GM21737 (cell line): ENCODE results near the gene CACNB4.
"Not testable (repeated sequence)": the region's sequence is repeated elsewhere in the genome, so short reads cannot be mapped to it uniquely, and the experiment has no call there.

Experiments used
- ATAC-seq: cut with Tn5 transposase; IDR thresholded peaks from one replicate; pipeline ENCODE4 v1.9.1; 2021; ENCODE audit warnings: mild to moderate bottlenecking, moderate library complexity; ENCODE audit not compliant: unreplicated experiment

CACNB4 gene

DNA sequence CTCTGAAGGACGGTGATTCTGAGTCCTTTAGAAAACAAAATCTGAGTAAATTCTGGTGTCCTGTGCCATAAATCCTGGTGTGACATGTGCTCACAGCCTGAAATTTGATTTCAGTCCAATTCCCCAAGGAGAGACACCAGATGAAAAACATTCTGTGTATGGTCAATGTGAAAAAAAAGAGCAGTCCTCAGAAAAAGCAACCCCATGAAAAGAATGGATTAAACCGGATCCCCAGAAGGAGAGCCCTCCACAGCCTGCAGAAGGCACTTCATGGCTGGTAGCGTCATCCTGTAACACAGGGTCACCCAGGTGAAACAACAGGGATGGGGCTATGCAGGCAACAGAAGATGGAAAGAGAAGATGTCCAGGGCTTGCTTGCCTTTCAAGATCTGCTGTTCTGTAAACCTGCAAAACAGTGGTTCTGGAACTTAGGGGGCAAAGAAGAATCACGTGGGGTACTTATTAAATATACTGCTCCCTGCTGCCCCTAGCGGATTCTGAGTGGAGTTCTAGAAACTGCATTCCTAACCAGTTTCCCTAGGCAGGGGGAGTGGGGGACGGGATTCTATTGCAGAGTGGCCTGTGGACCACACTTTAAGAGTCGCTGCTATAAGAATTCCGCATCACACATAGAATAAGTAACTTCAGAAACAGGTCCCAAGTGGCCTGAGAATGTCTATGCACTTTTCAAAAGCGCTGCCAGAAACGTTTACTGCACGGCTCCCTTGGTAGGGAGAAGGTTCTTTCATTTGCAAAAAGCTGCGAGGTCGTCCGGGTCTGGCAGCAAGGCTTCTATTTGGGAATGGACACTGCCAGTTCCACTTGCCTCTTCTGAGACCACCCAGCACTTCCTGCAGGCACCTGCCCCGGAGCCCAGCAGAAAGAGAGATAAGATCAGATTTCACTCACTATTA, 151.7 kb downstream of the CACNB4 start:
- no peak for ATAC-seq

DNA sequence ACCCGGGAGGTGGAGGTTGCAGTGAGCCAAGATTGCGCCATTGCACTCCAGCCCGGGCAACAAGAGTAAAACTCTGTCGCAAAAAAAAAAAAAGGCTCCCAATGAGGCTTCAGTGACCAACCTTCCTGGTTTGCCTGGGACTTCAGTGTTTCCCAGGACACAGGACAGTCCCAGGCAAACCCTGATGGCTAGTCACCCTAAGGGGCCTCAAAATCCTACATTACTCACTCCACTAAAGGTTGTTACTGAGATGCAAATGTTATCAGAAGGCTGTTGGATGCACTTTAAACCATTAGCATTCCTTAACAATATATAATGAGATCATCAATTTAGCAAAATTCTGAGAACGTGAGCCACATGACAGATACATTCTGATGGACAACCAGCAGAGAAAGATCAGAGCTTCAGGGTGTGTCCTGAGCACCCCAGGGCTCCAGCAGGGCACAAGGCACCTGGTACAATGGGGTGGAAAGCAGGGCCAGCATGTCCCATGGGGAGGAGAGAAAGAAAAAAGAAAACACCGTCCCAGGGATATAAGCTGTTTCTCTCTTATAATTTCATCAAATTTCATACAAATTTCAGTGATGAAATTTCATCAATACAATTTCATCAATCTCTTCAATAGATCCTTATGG, 152.5 kb downstream of the CACNB4 start:
- no peak for ATAC-seq

DNA sequence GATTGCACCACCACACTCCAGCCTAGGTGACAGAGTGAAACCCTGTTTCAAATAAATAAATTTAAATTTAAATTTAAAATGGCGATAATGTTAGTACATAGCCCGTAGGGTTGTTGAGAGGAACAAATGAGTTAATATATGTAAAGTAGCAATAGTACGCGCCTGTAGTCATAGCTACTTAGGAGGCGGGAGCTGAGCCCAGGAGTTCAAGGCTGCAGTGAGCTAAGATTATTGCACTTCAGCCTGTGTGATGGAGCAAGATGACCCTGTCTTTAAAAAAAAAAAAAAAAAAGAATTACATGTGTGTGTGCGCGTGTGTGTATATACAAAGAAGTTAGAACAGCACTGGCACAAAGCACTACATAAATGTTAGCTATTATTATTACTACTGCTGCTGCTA, 153.2 kb downstream of the CACNB4 start:
- ATAC-seq, result no peak

DNA sequence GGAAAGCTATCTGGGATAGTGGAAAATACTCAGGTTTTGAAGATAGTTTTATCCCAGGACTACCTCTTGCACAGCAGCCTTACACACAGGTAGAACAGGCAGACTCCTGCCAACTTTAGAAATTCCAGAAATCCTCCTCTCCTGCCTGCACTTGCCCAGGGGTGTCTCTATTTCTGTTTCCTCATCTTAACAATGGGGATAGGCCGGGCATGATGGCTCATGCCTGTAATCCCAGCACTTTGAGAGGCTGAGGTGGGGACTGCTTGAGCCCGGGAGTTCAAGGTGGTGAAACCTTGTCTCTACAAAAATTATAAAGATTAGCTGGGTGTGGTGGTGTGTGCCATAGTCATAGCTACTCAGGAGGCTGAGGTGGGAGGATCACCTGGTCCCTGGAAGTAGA, 153.7 kb downstream of the CACNB4 start:
- ATAC-seq, result no peak

DNA sequence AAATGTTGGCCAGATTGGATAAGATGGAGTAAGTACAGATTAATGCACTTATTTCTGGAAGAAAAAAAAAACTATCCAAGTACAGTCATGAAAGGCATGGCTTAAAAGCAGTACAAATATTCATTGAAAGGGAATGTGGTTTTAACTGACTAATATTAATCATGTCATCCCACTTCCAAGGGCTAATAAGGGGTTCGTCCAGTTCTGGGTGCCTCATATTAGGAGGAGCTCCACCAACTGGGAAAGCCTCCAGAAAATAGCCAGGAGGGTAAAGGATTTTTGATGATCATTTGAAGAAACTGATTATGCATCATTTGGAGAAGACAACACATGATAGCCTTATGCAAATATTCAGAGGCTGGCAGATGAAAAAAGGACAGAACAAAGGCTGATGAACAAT, 155.4 kb downstream of the CACNB4 start:
- ATAC-seq, result no peak

DNA sequence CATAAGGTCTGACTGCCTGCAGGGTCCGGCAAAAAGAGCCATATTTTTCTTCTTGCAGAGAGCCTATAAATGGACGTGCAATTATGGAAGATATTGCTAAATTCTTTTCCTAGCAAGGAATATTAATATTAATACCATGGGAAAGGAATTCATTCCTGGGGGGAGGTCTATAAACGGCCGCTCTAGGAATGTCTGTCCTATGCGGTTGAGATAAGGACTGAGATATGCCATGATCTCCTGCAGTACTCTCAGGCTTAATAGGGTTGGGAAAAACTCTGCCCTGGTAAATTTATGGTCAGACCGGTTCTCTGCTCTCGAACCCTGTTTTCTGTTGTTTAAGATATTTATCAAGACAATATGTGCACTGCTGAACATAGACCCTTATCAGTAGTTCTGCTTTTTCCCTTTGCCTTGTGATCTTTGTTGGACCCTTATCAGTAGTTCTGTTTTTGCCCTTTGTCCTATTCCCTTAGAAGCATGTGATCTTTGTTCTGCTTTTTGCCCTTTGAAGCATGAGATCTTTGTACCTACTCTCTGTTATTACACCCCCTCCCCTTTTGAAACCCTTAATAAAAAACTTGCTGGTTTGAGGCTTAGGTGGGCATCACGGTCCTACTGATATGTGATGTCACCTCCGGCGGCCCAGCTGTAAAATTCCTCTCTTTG, 156.2 kb downstream of the CACNB4 start:
- not testable (repeated sequence) for ATAC-seq

DNA sequence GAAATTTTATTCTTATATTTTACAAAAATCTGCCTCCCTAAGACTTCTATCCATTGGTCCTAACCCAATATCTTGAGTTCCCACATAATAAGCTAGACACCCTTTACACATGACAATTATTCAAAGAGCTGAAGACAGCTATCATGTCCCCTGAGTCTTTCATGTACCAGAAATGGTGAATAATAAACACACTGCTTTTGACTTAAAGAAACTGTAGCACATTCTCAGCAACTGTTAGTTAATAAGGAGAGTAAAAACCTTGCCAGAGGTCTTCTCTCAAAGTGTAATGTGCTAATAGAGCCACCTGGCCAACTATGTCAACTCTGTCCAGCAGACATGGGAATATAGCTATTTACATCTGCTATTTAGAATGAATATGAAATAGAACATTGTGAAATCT, 160.9 kb downstream of the CACNB4 start:
- ATAC-seq, result no peak

DNA sequence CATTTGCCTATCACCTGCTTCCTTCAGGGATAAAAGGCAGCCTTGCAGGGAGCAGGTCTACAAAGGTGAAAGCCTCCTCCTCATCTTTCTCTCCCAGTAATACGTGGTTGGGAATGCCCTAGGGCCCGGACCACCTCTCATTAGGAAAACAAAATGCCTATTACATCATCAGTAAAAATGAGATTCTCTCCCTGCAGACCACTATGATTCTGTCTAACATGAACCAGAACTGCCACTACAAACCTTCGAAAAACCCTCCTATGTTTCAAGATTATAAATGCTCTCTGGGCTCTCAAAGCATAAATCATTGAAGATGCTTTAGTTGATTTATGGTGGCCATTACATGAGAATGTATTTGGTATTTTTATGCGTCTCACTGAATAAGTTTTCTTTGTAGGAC, 162.2 kb downstream of the CACNB4 start:
- no peak for ATAC-seq

DNA sequence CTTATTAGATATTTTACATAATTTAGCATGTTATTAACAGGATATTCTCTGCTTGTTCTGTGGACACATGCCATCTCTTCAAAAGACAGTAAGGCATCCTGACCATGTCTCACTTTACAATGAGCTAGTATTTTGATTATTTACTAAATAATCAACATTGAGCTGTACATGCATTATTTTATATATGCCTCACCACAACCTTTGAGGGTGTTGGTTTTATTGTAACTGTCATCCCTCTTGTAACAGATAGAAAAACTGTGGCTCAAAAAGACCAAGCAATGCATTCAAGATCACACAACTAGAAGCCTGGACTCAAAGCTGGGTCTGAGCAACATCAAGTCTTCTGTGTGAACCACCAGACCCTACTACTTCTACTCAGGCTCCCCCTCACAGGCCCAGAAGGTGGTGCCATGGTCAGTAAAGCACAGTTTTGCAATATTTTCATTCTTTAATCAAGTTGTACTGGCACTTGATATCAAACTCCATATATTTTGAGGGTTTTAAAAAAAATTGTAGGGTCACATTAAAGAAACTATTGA, 165.5 kb downstream of the CACNB4 start:
- no peak for ATAC-seq

DNA sequence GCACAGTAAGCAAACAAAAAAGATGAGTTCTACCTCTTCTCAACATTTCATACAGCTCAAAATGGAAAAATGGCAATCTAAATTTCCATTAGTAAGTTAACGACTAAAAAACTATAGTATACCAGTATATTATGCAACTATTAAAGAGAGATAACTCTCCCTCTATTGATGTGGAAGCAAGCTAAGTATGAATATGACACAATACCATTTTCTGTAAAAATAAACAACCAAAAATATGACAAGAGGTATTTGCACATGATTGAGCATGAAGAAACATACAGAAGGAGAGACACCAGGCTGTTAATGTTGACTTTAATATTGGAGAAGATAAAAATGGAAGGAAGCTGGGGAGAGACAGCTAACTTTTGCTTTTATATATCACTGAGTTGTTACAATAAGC, 167.1 kb downstream of the CACNB4 start:
- ATAC-seq, result no peak

DNA sequence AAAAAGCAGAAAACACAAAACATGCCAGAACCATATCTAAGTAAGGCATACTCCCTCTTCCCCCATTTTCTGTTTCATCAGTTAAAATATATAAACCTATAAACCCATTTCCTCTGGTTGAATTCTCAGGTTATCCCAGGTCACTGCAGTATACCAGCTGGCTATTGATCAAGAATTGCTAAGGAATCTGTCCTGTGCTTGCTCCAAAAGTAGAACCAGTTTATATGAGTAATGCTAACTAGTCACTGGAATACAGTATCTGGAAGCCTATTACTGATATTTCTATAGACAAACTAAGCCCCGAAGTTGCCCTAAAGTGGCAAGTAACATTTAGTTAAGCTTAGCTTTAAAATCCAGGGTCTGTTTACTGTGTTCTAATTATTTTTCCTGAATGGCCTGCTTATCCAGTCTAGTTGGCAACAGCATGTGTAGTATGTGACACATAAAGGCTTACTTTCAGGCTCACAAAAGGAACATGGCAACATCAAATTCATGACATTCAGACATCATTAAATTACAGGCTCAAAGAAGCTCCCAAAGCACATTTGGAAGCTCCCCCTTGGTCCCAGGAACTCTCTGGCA, 167.7 kb downstream of the CACNB4 start:
- ATAC-seq, result no peak

DNA sequence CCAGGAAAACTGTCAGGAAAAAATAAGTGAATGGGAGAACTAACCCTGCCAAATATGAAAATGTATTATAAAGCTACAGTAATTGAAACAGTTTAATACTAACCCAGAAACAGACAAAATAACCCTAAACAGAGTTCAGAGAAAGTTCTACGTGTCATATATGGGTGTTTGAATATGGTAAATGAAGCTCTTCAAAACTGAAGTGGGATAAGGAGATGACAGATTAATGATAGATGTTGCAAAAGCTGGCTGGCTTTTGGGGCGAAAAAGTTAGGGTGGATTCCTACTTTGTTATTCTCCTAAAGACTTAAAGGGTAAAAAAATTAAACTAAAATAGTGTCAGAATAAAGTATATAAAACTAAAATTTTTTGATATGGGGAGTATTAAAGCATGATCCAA, 168.8 kb downstream of the CACNB4 start:
- no peak for ATAC-seq

DNA sequence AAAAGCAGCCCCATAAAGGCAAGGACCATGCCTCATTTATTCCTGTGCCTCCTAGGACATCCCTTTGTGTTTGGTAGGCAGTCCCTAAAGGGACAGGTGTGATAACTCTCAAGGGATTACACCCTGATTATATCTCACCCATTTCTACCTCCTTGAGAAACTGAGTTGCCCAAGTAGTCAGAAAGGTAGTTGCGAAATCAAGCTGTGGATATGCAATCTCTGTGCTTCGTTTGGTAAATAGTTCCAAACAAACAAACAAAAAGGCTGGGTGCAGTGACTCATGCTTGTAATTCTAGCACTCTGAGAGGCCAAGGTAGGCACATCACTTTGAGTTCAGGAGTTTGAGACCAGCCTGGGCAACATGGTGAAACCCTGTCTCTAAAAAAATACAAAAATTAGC, 170.5 kb downstream of the CACNB4 start:
- no peak for ATAC-seq

DNA sequence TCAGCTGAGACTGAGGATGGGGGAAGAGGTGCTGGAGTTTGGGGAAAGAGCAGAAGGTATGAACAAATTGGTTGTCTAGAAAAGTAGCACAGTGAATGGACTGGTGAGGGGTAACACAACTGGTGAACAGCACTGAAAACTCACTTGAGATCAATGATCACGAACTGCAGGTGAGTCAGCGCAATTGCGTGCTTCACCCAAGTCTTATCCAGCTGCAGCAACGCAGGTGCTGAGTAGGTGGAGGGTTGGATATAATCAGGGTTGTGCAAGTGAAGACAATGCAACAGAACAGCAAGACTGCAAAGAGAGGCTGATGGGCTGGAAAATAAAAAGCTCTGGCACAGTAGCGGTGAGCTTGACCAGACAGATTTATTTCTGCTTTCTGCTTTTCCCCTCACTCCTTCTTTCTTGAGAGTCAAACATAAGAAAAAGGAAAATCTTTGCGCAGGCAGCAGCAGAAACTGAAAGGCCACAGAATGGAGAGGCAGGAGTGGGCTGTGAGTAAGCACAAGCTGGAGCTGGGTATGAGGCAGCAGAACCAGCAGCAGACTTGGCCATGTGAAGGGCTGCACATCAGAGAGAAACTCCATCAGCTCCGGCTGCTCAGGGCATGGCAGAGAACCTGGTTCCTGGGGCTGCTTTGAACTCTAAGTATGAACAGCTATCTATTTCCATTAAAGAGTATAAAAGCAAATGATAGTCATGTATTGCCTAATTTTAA, 171.2 kb downstream of the CACNB4 start:
- no peak for ATAC-seq

DNA sequence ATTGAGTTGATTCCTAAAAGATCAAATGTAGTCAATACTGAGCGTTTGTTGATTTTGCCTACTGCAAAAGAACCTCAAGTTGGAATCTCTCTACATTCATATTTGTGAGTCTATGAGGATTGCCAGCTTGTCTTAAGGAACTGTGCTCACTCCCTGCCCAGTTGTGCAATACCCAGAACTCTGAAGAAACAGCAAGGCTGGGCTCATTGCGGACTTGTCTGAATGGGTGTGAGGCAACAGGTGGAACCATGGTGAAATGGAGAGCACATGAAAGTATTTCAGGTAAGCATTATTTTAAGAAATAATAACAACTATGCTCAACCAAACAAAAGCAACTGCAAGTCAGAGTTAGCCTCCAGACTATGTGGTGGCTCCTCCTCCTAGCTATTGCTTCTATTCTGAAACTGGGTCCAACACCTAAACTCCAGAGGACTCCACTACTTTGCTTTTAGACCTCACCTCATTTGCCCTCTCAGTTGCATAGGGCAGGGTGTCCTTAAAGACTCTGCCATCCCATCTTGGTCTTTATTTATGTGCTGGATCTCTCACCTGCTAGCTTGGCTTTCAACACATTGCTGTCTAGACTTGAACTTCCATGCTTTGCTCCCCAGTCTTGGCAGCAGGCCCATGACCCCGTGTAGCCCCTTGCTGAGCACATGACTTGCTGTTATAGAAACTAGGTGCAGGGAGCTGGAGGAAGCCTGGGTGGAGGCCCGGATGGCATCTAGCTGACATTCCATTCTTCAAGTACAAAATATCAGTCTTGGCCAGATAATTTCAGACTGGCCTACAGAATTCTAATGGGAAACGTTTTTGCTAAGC, 175.8 kb downstream of the CACNB4 start:
- ATAC-seq, result no peak

DNA sequence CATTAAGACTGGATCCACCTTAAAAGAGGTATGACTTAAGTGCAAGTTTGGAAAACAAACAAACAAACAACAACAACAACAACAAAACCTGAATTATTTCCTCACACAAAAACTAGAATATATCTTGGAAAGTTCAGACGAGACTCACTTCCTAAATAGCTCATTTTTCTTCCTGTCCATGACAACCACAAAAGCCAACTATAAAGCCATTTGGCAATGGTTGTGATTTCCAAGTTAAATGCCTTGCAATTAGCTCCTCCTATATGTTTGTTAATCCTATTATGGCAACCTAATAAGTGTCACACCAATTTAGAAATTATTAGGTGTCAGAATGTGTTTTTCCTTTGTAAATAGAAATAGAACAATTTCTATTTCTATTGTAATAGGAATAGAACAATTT, 179.1 kb downstream of the CACNB4 start:
- ATAC-seq, result no peak

DNA sequence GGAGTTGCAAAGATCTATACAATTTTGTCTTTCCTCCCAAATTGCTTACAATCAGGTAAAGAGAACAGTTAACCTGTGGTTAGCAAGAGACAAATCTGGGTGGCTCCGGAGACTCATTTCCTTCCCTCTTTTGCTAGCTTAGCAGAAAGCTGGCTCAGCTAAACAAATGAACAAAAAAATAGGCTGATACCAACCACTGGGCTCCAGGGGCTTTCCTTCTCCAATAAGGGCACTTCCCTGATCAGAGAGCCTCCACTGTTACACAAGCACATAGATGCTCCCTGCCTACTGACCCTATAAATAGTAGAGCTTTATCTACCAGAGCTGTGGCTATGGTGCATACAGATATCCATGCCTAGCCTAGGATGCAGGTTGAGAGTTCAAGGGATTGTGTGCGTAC, 180.5 kb downstream of the CACNB4 start:
- ATAC-seq, result no peak

DNA sequence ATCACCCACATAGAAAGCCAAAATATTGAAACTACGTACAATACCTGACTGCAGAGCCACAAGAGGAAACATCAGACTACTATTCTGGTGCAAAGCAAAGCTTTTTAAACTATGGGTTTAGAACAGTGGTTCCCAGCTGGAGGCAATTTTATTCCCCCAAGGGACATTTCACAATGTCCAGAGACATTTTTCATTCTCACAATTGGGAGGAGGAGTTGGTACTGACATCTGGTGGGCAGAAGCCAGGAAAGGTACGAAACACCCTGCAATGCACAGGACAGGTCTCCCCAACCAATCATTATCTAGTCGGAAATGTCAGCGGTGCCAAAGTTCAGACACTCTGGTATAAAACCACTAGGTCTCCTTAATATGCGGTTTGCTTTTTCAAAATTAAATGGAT, 182.2 kb downstream of the CACNB4 start:
- no peak for ATAC-seq

DNA sequence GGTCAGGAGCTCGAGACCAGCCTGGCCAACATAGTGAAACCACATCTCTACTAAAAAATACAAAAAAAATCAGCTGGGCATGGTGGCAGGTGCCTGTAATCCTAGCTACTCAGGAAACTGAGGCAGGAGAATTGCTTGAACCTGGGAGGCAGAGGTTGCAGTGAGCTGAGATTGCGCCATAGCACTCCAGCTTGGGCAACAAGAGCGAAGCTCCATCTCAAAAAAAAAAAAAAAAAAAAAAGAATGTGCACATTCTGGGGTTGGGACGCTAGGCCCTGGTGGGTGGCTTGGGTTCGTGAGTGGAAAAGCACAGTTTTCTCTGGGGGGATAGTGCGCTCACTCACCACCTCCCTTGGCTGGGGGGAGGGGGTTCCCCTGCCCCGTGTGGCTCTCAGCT, 183.2 kb downstream of the CACNB4 start:
- not testable (repeated sequence) for ATAC-seq
